ENCODE measurements around the gene CHMP6.
A peak's percentile ranks its signal among the peaks of the same experiment; 100 is the strongest.
"Not testable (repeated sequence)": the region's sequence is repeated elsewhere in the genome, so short reads cannot be mapped to it uniquely, and the experiment has no call there.

CHMP6 gene

GRCh38 chr17:81006891-81007290, 15.2 kb downstream of the CHMP6 start:
- DNase-seq, result no peak
- Mint-ChIP-seq H3K27ac (no peak overlapping the region), H3K4me3 (no peak overlapping the region), H3K9me3 (peaks cover 6 to 10% of the 10 kb centered on the region in 2 donors), H3K27me3 (peaks cover 32% of the 10 kb centered on the region), H3K4me1 (peaks cover 26% of the 10 kb centered on the region)
- no peak for ATAC-seq

GRCh38 chr17:81008140-81008539, 16.5 kb downstream of the CHMP6 start:
- Mint-ChIP-seq H3K27me3 (peaks cover 20% of the 10 kb centered on the region), H3K27ac (no peak overlapping the region), H3K4me1 (peaks cover 16% of the 10 kb centered on the region), H3K9me3 (peaks cover 6 to 10% of the 10 kb centered on the region in 2 donors), H3K4me3 (no peak overlapping the region)
- no peak for ATAC-seq
- DNase-seq, result no peak

- Mint-ChIP-seq H3K27ac (peak overlapping the region in 1 of 2 donors; percentile 71), H3K9me3 (peaks cover 6 to 10% of the 10 kb centered on the region in 2 donors), H3K4me1 (peaks cover 8% of the 10 kb centered on the region), H3K27me3 (peaks cover 11% of the 10 kb centered on the region), H3K4me3 (no peak overlapping the region)
- DNase-seq (no peak), ATAC-seq (no peak)
Observed at GRCh38 chr17:81009136-81009535, 17.5 kb downstream of the CHMP6 start.

- H3K27me3 Mint-ChIP-seq, result no peaks in the 10 kb centered on the region
- ATAC-seq (no peak), DNase-seq (no peak)
- no peak overlapping the region for H3K4me3 Mint-ChIP-seq
- H3K9me3 Mint-ChIP-seq, result peaks cover 6 to 10% of the 10 kb centered on the region in 2 donors
- no peak overlapping the region for H3K27ac Mint-ChIP-seq
- no peaks in the 10 kb centered on the region for H3K4me1 Mint-ChIP-seq
Observed at GRCh38 chr17:81010935-81011334, 19.3 kb downstream of the CHMP6 start.

- no peaks in the 10 kb centered on the region for H3K4me1 Mint-ChIP-seq
- peaks cover 10 to 13% of the 10 kb centered on the region in 2 donors for H3K9me3 Mint-ChIP-seq
- no peak for ATAC-seq
- H3K27me3 Mint-ChIP-seq, result no peaks in the 10 kb centered on the region
- H3K27ac Mint-ChIP-seq, result no peak overlapping the region
- H3K4me3 Mint-ChIP-seq, result no peak overlapping the region
- DNase-seq, result no peak
Observed at GRCh38 chr17:81011951-81012350, 20.3 kb downstream of the CHMP6 start.

GRCh38 chr17:81012574-81013447, 21.2 kb downstream of the CHMP6 start:
- H3K27me3 Mint-ChIP-seq, result no peaks in the 10 kb centered on the region
- H3K27ac Mint-ChIP-seq, result no peak overlapping the region
- peaks cover 5% of the 10 kb centered on the region for H3K4me1 Mint-ChIP-seq
- peaks cover 10 to 13% of the 10 kb centered on the region in 2 donors for H3K9me3 Mint-ChIP-seq
- DNase-seq (no peak), ATAC-seq (no peak)
- H3K4me3 Mint-ChIP-seq, result no peak overlapping the region

GRCh38 chr17:81013642-81014041, 22.0 kb downstream of the CHMP6 start:
- no peak overlapping the region for H3K4me3 Mint-ChIP-seq
- DNase-seq (no peak), ATAC-seq (no peak)
- H3K9me3 Mint-ChIP-seq, result peaks cover 10 to 13% of the 10 kb centered on the region in 2 donors
- H3K4me1 Mint-ChIP-seq, result peaks cover 13% of the 10 kb centered on the region
- H3K27ac Mint-ChIP-seq, result peak overlapping the region in 1 of 2 donors; percentile 16
- no peaks in the 10 kb centered on the region for H3K27me3 Mint-ChIP-seq

GRCh38 chr17:81015136-81015535, 23.5 kb downstream of the CHMP6 start:
- ATAC-seq, result no peak
- Mint-ChIP-seq H3K27me3 (no peaks in the 10 kb centered on the region), H3K4me1 (peaks cover 28% of the 10 kb centered on the region), H3K4me3 (no peak overlapping the region), H3K27ac (no peak overlapping the region), H3K9me3 (peaks cover 10 to 13% of the 10 kb centered on the region in 2 donors)
- no peak for DNase-seq

GRCh38 chr17:81016575-81016974, 24.9 kb downstream of the CHMP6 start:
- no peak overlapping the region for H3K4me3 Mint-ChIP-seq

GRCh38 chr17:81017330-81017729, 25.7 kb downstream of the CHMP6 start:
- not testable (repeated sequence) for H3K9me3 Mint-ChIP-seq, DNase-seq, ATAC-seq, H3K27me3 Mint-ChIP-seq
- H3K27ac Mint-ChIP-seq, result peak overlapping the region in 1 of 2 donors; percentile 96
- H3K4me3 Mint-ChIP-seq, result peak overlapping the region in 1 of 2 donors; percentile 70
- H3K4me1 Mint-ChIP-seq, result peaks cover 34% of the 10 kb centered on the region

More at GRCh38 chr17:81016575-81016974, 24.9 kb downstream of the CHMP6 start:
- Mint-ChIP-seq H3K4me1 (peaks cover 34% of the 10 kb centered on the region), H3K9me3 (peaks cover 0 to 7% of the 10 kb centered on the region in 2 donors), H3K27ac (peak overlapping the region in 1 of 2 donors; percentile 79), H3K27me3 (no peaks in the 10 kb centered on the region)
- no peak for DNase-seq
- no peak for ATAC-seq

- ATAC-seq, result peak; percentile 88
- Mint-ChIP-seq H3K9me3 (peaks cover 0 to 7% of the 10 kb centered on the region in 2 donors), H3K27ac (peak overlapping the region; percentile 95 to 96), H3K27me3 (no peaks in the 10 kb centered on the region), H3K4me3 (peak overlapping the region; percentile 70 to 87), H3K4me1 (peaks cover 34% of the 10 kb centered on the region)
- peak in 1 of 2 donors; percentile 45 for DNase-seq
Observed at GRCh38 chr17:81018044-81018802, 26.6 kb downstream of the CHMP6 start.

- Mint-ChIP-seq H3K27ac (no peak overlapping the region), H3K27me3 (peaks cover 8% of the 10 kb centered on the region), H3K4me3 (no peak overlapping the region), H3K9me3 (peaks cover 0 to 7% of the 10 kb centered on the region in 2 donors), H3K4me1 (peaks cover 42% of the 10 kb centered on the region)
- DNase-seq (no peak), ATAC-seq (no peak)
Observed at GRCh38 chr17:81019563-81020442, 28.2 kb downstream of the CHMP6 start.

GRCh38 chr17:81020443-81020766, 28.8 kb downstream of the CHMP6 start:
- Mint-ChIP-seq H3K27me3 (peaks cover 14% of the 10 kb centered on the region), H3K27ac (no peak overlapping the region), H3K4me3 (no peak overlapping the region), H3K9me3 (peaks cover 0 to 7% of the 10 kb centered on the region in 2 donors), H3K4me1 (peaks cover 42% of the 10 kb centered on the region)
- no peak for ATAC-seq
- no peak for DNase-seq

- H3K27ac Mint-ChIP-seq, result no peak overlapping the region
- DNase-seq (no peak), ATAC-seq (no peak)
- H3K27me3 Mint-ChIP-seq, result peaks cover 15% of the 10 kb centered on the region
- peaks cover 0 to 7% of the 10 kb centered on the region in 2 donors for H3K9me3 Mint-ChIP-seq
- H3K4me3 Mint-ChIP-seq, result no peak overlapping the region
- H3K4me1 Mint-ChIP-seq, result peaks cover 42% of the 10 kb centered on the region
Observed at GRCh38 chr17:81020767-81021497, 29.3 kb downstream of the CHMP6 start.
